Astrocyte of the spinal cord (primary cell): ENCODE results near the gene MYL12B.

Experiments
- DNase-seq: peaks from one replicate; pipeline ENCODE4 v3.0.0; 2011; ENCODE audit warnings: low read depth, low spot score
- H3K4me3 ChIP-seq: 2 replicates; pipeline ENCODE4 v1.5.1; 2011; ENCODE audit warnings: low read depth, mild to moderate bottlenecking, low read length, moderate library complexity
- in situ Hi-C: cut with HindIII; loops from 2 replicates; pipeline ENCODE4 v1.10.0; 2017; ENCODE audit warnings: low sequenced_read_pairs
- TF ChIP-seq, protein P1 (sequence below): IDR thresholded peaks from 2 replicates; pipeline ENCODE4 v1.5.1; 2012; ENCODE audit warnings: low read depth, mild to moderate bottlenecking, low read length, inconsistent platforms

Gene MYL12B

DNA sequence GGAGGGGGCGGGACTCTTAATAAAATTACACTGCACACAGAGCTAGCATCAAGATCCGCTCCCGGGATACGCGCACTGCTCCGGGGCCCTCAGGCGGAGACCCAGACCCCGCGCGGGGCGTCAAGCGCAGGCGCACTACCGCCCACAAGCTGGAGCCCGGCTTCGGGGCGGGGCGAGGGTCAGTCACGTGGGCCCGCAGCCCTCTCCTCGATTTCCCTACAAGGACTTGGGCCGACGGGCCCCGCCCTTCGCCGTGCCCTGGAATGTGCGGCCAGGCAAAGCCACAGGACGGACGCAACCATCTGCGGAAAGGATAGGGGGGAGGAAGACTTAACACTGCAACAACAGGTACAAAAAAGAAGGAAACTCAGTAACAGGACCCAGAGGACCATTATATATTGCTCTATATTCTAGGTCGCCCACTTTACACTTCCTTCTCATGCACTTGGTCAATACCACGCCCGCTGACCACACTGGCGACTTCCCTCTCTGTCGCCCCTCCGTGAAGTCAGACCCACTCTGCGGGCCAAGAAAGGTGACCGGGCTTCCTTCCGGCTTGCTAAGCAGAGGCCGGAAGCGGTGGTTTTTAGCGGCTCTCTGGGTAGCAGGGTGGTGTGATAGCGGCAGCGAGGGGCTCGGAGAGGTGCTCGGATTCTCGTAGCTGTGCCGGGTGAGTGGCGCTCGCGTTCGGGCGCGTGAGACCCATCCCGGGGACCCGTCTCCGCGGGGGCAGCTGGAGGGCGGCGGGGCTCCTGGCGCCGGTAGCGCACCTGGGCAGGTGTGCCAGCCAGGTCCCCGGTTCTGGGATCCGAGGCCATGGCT, 14.5 kb upstream of the MYL12B start, which contains the start of gene MYL12A:
Gene MYL12A (plus strand): TSS at position 562 of the 822 bp plus-strand sequence. CDS start 5,447 bp downstream, outside the sequence.
- TF ChIP-seq, protein P1, sequence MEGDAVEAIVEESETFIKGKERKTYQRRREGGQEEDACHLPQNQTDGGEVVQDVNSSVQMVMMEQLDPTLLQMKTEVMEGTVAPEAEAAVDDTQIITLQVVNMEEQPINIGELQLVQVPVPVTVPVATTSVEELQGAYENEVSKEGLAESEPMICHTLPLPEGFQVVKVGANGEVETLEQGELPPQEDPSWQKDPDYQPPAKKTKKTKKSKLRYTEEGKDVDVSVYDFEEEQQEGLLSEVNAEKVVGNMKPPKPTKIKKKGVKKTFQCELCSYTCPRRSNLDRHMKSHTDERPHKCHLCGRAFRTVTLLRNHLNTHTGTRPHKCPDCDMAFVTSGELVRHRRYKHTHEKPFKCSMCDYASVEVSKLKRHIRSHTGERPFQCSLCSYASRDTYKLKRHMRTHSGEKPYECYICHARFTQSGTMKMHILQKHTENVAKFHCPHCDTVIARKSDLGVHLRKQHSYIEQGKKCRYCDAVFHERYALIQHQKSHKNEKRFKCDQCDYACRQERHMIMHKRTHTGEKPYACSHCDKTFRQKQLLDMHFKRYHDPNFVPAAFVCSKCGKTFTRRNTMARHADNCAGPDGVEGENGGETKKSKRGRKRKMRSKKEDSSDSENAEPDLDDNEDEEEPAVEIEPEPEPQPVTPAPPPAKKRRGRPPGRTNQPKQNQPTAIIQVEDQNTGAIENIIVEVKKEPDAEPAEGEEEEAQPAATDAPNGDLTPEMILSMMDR: no peak
- H3K4me3 ChIP-seq: peak within 1 kb of the TSS; percentile 94
- peak; percentile 100 for DNase-seq
- in situ Hi-C loops: no loop called here

DNA sequence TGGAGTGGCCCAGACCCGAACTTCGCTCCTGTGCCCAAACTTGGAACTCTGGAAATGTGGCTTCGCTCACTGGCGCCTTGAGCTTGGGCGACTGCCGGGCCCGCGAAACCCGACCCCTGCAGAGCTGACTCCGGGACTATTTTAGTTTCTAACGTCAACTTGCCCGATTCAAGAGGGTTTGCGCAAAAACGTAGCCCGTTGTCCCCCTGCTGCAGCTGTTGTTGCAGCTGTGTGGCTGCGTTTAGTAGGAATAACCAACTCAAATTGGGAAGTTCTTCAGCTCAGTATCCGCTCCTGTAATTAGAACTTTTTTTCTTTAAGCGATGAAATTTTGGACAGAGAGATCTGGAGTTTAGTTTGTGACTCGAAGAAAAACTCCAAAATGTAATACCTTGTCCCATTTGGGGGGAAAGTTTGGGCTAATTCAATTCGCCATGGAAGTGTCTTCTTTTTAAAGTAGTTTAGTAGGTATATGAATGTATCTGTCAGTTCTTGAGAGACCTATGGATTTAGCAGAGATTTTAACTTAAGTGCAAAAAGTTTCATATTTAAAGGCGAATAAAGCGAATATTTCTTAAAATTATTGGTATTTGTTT, 13.8 kb upstream of the MYL12B start:
- DNase-seq: peak; percentile 59
- TF ChIP-seq, protein P1: no peak
- in situ Hi-C loops: no loop called here
- H3K4me3 ChIP-seq: peak overlapping the region; percentile 94

DNA sequence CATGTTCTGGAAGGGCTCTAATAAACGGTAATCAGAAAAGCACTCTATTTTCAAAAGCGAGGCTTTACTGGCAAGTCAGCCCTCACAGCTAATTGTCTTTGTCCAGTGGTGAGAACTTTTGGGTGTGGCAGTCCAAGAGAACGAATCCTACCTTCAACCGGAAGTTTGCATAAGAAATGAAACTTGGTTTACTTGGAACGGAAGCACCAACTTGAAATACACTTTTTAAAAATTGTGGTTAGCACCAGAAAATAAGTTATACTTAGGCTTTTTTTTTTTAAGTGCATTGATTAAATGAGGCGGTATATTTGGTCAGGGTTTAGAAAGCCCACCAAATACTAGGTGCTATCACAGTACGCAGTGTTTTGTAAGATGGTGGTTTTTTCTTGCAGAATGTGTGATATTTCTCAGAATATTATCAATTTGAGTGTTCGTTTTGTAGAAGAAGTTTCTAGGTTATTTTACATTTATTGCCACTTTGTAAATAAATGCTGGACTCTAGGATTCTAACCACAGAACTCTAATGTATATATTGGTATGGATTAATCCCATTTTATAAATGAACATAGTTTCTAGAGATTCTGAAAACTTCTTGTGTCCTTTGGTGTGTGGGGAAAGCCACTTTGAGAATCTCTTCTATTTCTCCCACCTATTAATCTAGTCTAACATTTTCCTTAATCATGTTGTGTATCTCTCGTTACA, 13.1 kb upstream of the MYL12B start:
- DNase-seq: peak; percentile 63
- in situ Hi-C loops: no loop called here

GRCh38 chr18:3250237-3251107, 11.5 kb upstream of the MYL12B start:
- peak overlapping the region; percentile 9 for H3K4me3 ChIP-seq
- DNase-seq: peak; percentile 72
- TF ChIP-seq, protein P1: no peak
- in situ Hi-C loops: no loop called here

More for the DNA sequence above, 13.1 kb upstream of the MYL12B start:
- peak overlapping the region; percentile 94 for H3K4me3 ChIP-seq
- TF ChIP-seq, protein P1: no peak

GRCh38 chr18:3251249-3251962, 10.5 kb upstream of the MYL12B start:
- DNase-seq: no peak
- H3K4me3 ChIP-seq: peak overlapping the region; percentile 2
- TF ChIP-seq, protein P1: no peak
- in situ Hi-C loops: no loop called here
